GM12878 (cell line): Measurements from ENCODE around the gene MYRF. TPM values are rescaled to one million over a fixed set of nuclear protein-coding genes. Genes with fewer than 3 reads are reported as not detected.

Source experiments
- ATAC-seq: fragments of 200-7000 bp; cut with Tn5 transposase; 3 replicates; pipeline ENCODE4 v1.9.1; 2020; ENCODE audit warnings: mild to moderate bottlenecking, moderate library complexity
- BruUV-seq: library from RNA; stranded (reverse); fragments of 400-500 nt; replicated peaks from 2 replicates; lab custom pipeline; 2021; lab: Mats Ljungman, UMichigan
- CTCF ChIA-PET: fragments of 300-600 bp; sonication (Branson Sonifier 250); formaldehyde crosslinking; extraction: SDS; loops from one replicate; lab custom pipeline; 2021; ENCODE audit warnings: inconsistent platforms; lab: Yijun Ruan, JAX
- POLR2A ChIA-PET: fragments of 350-600 bp; formaldehyde crosslinking; extraction: SDS; loops from one replicate; lab custom pipeline; 2021; ENCODE audit warnings: inconsistent platforms; lab: Charles Lee
- RAD21 ChIA-PET: fragments of 300-600 bp; sonication (Branson Sonifier 250); formaldehyde crosslinking; loops from one replicate; lab custom pipeline; 2023; ENCODE audit warnings: antibody characterized with exemption; ENCODE audit not compliant: unreplicated experiment; lab: Charles Lee
- SMC1A ChIA-PET: fragments of 300-600 bp; sonication (Branson Sonifier 250); formaldehyde crosslinking; loops from one replicate; lab custom pipeline; 2023; ENCODE audit not compliant: unreplicated experiment, uncharacterized antibody; lab: Charles Lee
- DNase-seq: peaks from one replicate; pipeline ENCODE4 v3.0.0-alpha.2; 2011; ENCODE audit warnings: low read depth, low spot score
- FAIRE-seq: peaks from 3 replicates; lab custom pipeline; 2011; peaks lifted over from hg19 to GRCh38; lab: Jason Lieb, UNC
- H2AFZ ChIP-seq: 2 replicates; pipeline ENCODE4 v1.6.0; 2011; ENCODE audit warnings: low read depth, low read length, control low read depth; ENCODE audit not compliant: control insufficient read depth
- H3K27ac ChIP-seq: 2 replicates; pipeline ENCODE4 v1.5.1; 2011; ENCODE audit warnings: control low read depth; ENCODE audit not compliant: control insufficient read depth, insufficient read depth
- H3K27me3 ChIP-seq, 2 experiments: replicated peaks in 1 of 2; 2 replicates each; pipeline versions ENCODE4 v1.6.0 to v1.6.1; 2011; ENCODE audit warnings: low read length in 1 of 2; ENCODE audit not compliant: control insufficient read depth in 2 of 2, insufficient read depth in 2 of 2
- H3K36me3 ChIP-seq, 2 experiments: 2 replicates each; pipeline ENCODE4 v1.5.1; 2011; ENCODE audit warnings: low read length in 1 of 2; ENCODE audit not compliant: control insufficient read depth in 2 of 2, insufficient read depth in 2 of 2
- H3K4me1 ChIP-seq: 2 replicates; pipeline ENCODE4 v1.6.1; 2011; ENCODE audit warnings: mild to moderate bottlenecking, low read length, moderate library complexity, mixed read lengths; ENCODE audit not compliant: control insufficient read depth, insufficient read depth
- H3K4me2 ChIP-seq: 2 replicates; pipeline ENCODE4 v1.6.0; 2011; ENCODE audit warnings: control low read depth; ENCODE audit not compliant: control insufficient read depth, insufficient read depth
- H3K4me3 ChIP-seq: fragments of 200-600 bp; sonication (generic); 2 replicates; pipeline ENCODE4 v1.5.1; 2016
- H3K79me2 ChIP-seq: 2 replicates; pipeline ENCODE4 v1.6.0; 2011; ENCODE audit warnings: low read length; ENCODE audit not compliant: control insufficient read depth, insufficient read depth
- H3K9ac ChIP-seq: 2 replicates; pipeline ENCODE4 v1.8.0; 2011; ENCODE audit warnings: low read length, control low read depth, mixed read lengths; ENCODE audit not compliant: control insufficient read depth, insufficient read depth
- H3K9me3 ChIP-seq: replicated peaks from 3 replicates; pipeline ENCODE4 v1.5.1; 2011; ENCODE audit warnings: mild to moderate bottlenecking, low read length; ENCODE audit not compliant: control insufficient read depth, insufficient read depth
- H4K20me1 ChIP-seq: 2 replicates; pipeline ENCODE4 v1.6.0; 2011; ENCODE audit not compliant: control insufficient read depth, insufficient read depth
- BMI1 ChIP-seq: fragments of 450-650 bp; IDR thresholded peaks from 2 replicates; pipeline ENCODE4 v1.6.1; 2016; ENCODE audit warnings: mild to moderate bottlenecking, moderate library complexity, borderline replicate concordance
- FOS ChIP-seq: IDR thresholded peaks from 3 replicates; pipeline ENCODE4 v1.6.1; 2011; ENCODE audit warnings: borderline replicate concordance; ENCODE audit not compliant: insufficient read length; ENCODE audit errors: extremely low read depth
- LARP7 ChIP-seq: fragments of 450-650 bp; IDR thresholded peaks from 2 replicates; pipeline ENCODE4 v1.6.1; 2017; ENCODE audit warnings: mild to moderate bottlenecking
- NKRF ChIP-seq: fragments of 450-650 bp; conservative IDR thresholded peaks from 2 replicates; pipeline ENCODE4 v1.6.1; 2017; ENCODE audit warnings: mild to moderate bottlenecking, moderate library complexity
- RAD51 ChIP-seq: fragments of 450-650 bp; IDR thresholded peaks from 2 replicates; pipeline ENCODE4 v1.6.1; 2016; ENCODE audit warnings: moderate library complexity, mild to moderate bottlenecking, inconsistent platforms
- RBBP5 ChIP-seq: fragments of 200-600 bp; sonication (generic); conservative IDR thresholded peaks from 2 replicates; pipeline ENCODE4 v1.6.1; 2016
- SKIL ChIP-seq: fragments of 450-650 bp; IDR thresholded peaks from 2 replicates; pipeline ENCODE4 v1.6.1; 2017; ENCODE audit warnings: mild to moderate bottlenecking, low read depth, inconsistent platforms; ENCODE audit not compliant: poor library complexity, severe bottlenecking
- SREBF2 ChIP-seq: IDR thresholded peaks from 2 replicates; pipeline ENCODE4 v1.6.1; 2012; ENCODE audit warnings: mild to moderate bottlenecking, low read length
- WRNIP1 ChIP-seq: IDR thresholded peaks from 2 replicates; pipeline ENCODE4 v1.6.1; 2011; ENCODE audit warnings: low read depth, low read length, improper control_type of control experiment, borderline replicate concordance
- WGBS: methylation state at CpG from one replicate; pipeline ENCODE4 v1.1.6; 2016; ENCODE audit warnings: low lambda C conversion rate; ENCODE audit not compliant: insufficient replicate concordance, insufficient coverage; ENCODE audit errors: missing lambda C conversion rate; 5-methylcytosine and 5-hydroxymethylcytosine counted together
- in situ Hi-C: fragments of 300-500 bp; cut with MboI; formaldehyde crosslinking; loops from 9 replicates; pipeline ENCODE4 v1.14.3; 2018; ENCODE audit warnings: mixed read lengths
- intact Hi-C: fragments of 100-400 bp; cut with micrococcal nuclease; formaldehyde crosslinking; loops from one replicate; pipeline ENCODE4 v1.14.2; 2022; ENCODE audit not compliant: unreplicated experiment
- polyA plus RNA-seq, 11 experiments: library from polyadenylated mRNA; depleted of rRNA in 4 of 11; unstranded in 6 of 11; stranded (reverse) in 5 of 11; fragments of >200 nt; fragmentation: Nextera tagmentation in 4 of 11; fragmentation: Illumina TruSeq in 1 of 11; extraction: Ambion mirVana in 4 of 11; extraction: Trizol in 1 of 11; gene quantifications; 1 replicate in 1 of 11; 2 replicates in 10 of 11; pipeline versions ENCODE4 v1.2.1 to v1.2.3, GENCODE V29; 2011 to 2016; ENCODE audit warnings: inconsistent platforms in 2 of 11, missing spikeins in 2 of 11, low read depth in 1 of 11
- total RNA-seq, 4 experiments: library from RNA; depleted of rRNA in 3 of 4; stranded (reverse); fragments of >200 nt in 3 of 4; fragmentation: Illumina TruSeq in 1 of 4; extraction: Trizol in 1 of 4; gene quantifications; 2 replicates each; pipeline versions ENCODE4 v1.2.1 to v1.2.3, GENCODE V29; 2013 to 2021

The MYRF gene
- total and polyA plus RNA-seq, 10 of the 15 experiments (the other 5 are each of a cell fraction or from before 2014, with no cell fraction given): 0.27 to 15.6 (median 0.89) TPM

- DNase-seq (no peak), ATAC-seq (no peak), FAIRE-seq (no peak)
- no peaks in the 10 kb centered on the region for H4K20me1 ChIP-seq
- no peak overlapping the region for H3K27ac ChIP-seq
- no peaks in the 10 kb centered on the region for H3K36me3 ChIP-seq
- in situ Hi-C loops (no loop called here), intact Hi-C loops (no loop called here)
- TF ChIP-seq WRNIP1: no peak
- no peak for TF ChIP-seq SKIL
- no peak for TF ChIP-seq SREBF2
- no peak for TF ChIP-seq FOS
- no peak for TF ChIP-seq RBBP5
- no peak for TF ChIP-seq BMI1
- no peak for TF ChIP-seq RAD51
- no peak for TF ChIP-seq NKRF
- TF ChIP-seq LARP7: no peak
- no peak overlapping the region for H3K4me3 ChIP-seq
- BruUV-seq: no TSS peak
- no peaks in the 10 kb centered on the region for H3K9me3 ChIP-seq
- no peak overlapping the region for H3K9ac ChIP-seq
- ChIA-PET POLR2A (interaction anchor here (0.6 kb wide), 1 partner anchor 15 kb away, joined by 6 read pairs; no protein-coding TSS in a partner anchor), SMC1A (no interaction called here), RAD21 (no interaction called here), CTCF (no interaction called here)
- no peak overlapping the region for H2AFZ ChIP-seq
- no peak overlapping the region for H3K4me2 ChIP-seq
- no peaks in the 10 kb centered on the region for H3K79me2 ChIP-seq
- H3K4me1 ChIP-seq: no peaks in the 10 kb centered on the region
- WGBS: 23% methylated on average over 6 of the region's 6 CpGs
- peaks cover 2 to 3% of the 10 kb centered on the region in 2 experiments; a peak in 3 of 4 replicates for H3K27me3 ChIP-seq
Measured at GRCh38 chr11:61714316-61714715, 38.1 kb upstream of the MYRF start.
